GM23248 (cell line): ENCODE measurements around the gene ZNF385D. TPM values are rescaled to one million over a fixed set of nuclear protein-coding genes. Genes with fewer than 3 reads are reported as not detected.

ENCODE experiments used
- DNase-seq: peaks from one replicate; pipeline ENCODE4 v3.0.0-alpha.2; 2015
- H2AFZ ChIP-seq: fragments of 200-600 bp; sonication (generic); 2 replicates; pipeline ENCODE4 v1.6.1; 2016; ENCODE audit warnings: antibody characterized with exemption
- H3F3A ChIP-seq: fragments of 200-600 bp; sonication (generic); 2 replicates; pipeline ENCODE4 v1.6.1; 2016; ENCODE audit warnings: mild to moderate bottlenecking, antibody characterized with exemption, mixed run types; ENCODE audit not compliant: insufficient read depth
- H3K27ac ChIP-seq: fragments of 200-600 bp; sonication (generic); 2 replicates; pipeline ENCODE4 v1.5.1; 2016; ENCODE audit warnings: mild to moderate bottlenecking
- H3K27me3 ChIP-seq: fragments of 200-600 bp; sonication (generic); replicated peaks from 2 replicates; pipeline ENCODE4 v1.6.1; 2016; ENCODE audit warnings: mild to moderate bottlenecking; ENCODE audit not compliant: insufficient read depth
- H3K36me3 ChIP-seq: fragments of 200-600 bp; sonication (generic); 2 replicates; pipeline ENCODE4 v1.6.1; 2016; ENCODE audit warnings: low read depth, mild to moderate bottlenecking
- H3K4me1 ChIP-seq: fragments of 200-600 bp; sonication (generic); 2 replicates; pipeline ENCODE4 v1.6.1; 2016; ENCODE audit warnings: mild to moderate bottlenecking; ENCODE audit not compliant: insufficient read depth
- H3K4me2 ChIP-seq: fragments of 200-600 bp; sonication (generic); one replicate; pipeline ENCODE4 v1.6.1; 2016; ENCODE audit warnings: mild to moderate bottlenecking; ENCODE audit not compliant: unreplicated experiment
- H3K4me3 ChIP-seq: fragments of 200-600 bp; sonication (generic); 2 replicates; pipeline ENCODE4 v1.5.1; 2016; ENCODE audit warnings: mild to moderate bottlenecking
- H3K79me2 ChIP-seq: fragments of 200-600 bp; sonication (generic); 2 replicates; pipeline ENCODE4 v1.6.1; 2016; ENCODE audit warnings: mild to moderate bottlenecking; ENCODE audit not compliant: insufficient read depth
- H3K9ac ChIP-seq: fragments of 200-600 bp; sonication (generic); 2 replicates; pipeline ENCODE4 v1.6.1; 2016; ENCODE audit warnings: mild to moderate bottlenecking
- H3K9me2 ChIP-seq: fragments of 200-600 bp; sonication (generic); 2 replicates; pipeline ENCODE4 v1.6.1; 2016; ENCODE audit warnings: mixed run types, mild to moderate bottlenecking, moderate library complexity; ENCODE audit not compliant: insufficient read depth
- H3K9me3 ChIP-seq: fragments of 200-600 bp; sonication (generic); one replicate; pipeline ENCODE4 v1.6.1; 2017; ENCODE audit warnings: low read depth
- H4K20me1 ChIP-seq: fragments of 200-600 bp; sonication (generic); 2 replicates; pipeline ENCODE4 v1.6.0; 2016; ENCODE audit not compliant: insufficient read depth
- EZH2 ChIP-seq: fragments of 200-600 bp; sonication (generic); IDR thresholded peaks from 2 replicates; pipeline ENCODE4 v1.6.1; 2018; ENCODE audit warnings: antibody characterized with exemption, mild to moderate bottlenecking; ENCODE audit not compliant: insufficient read depth, poor library complexity, severe bottlenecking
- EZH2phosphoT487 ChIP-seq: fragments of 200-600 bp; sonication (generic); IDR thresholded peaks from 2 replicates; pipeline ENCODE4 v1.6.1; 2018; ENCODE audit warnings: antibody characterized with exemption, moderate library complexity, mild to moderate bottlenecking, low read depth; ENCODE audit not compliant: insufficient read depth
- WGBS, 2 experiments: methylation state at CpG; one replicate each; pipeline ENCODE4 v1.1.6; 2015 to 2017; ENCODE audit warnings: low lambda C conversion rate in 2 of 2, low coverage in 1 of 2; ENCODE audit errors: missing lambda C conversion rate in 2 of 2; 5-methylcytosine and 5-hydroxymethylcytosine counted together
- in situ Hi-C: fragments of 300-500 bp; cut with MboI; formaldehyde crosslinking; loops from 2 replicates; pipeline ENCODE4 v1.15.0; 2020
- polyA plus RNA-seq: library from polyadenylated mRNA; unstranded; fragments of >200 nt; fragmentation: Nextera tagmentation; extraction: Ambion mirVana; gene quantifications from 2 replicates; pipeline ENCODE4 v1.2.1, GENCODE V29; 2016
- total RNA-seq: library from RNA; depleted of rRNA; stranded (reverse); fragments of >200 nt; shearing (Covaris generic); gene quantifications from 2 replicates; pipeline ENCODE4 v1.2.3, GENCODE V29; 2014

The ZNF385D gene
- total and polyA plus RNA-seq, 2 experiments from 2014 or later, result 0.97 to 13.8 TPM

GRCh38 chr3:21718161-21718765, 32.7 kb downstream of the ZNF385D start:
- Histone ChIP-seq H3K36me3 (no peaks in the 10 kb centered on the region), H3K9ac (peak overlapping the region; percentile 15; the same call in 1 of the 2 replicates), H3F3A (peaks cover 27% of the 10 kb centered on the region; the same call in 1 of the 2 replicates), H3K79me2 (peaks cover 7% of the 10 kb centered on the region), H3K9me3 (no peaks in the 10 kb centered on the region), H3K4me2 (peak overlapping the region; percentile 56), H3K9me2 (no peaks in the 10 kb centered on the region), H3K27ac (peak overlapping the region; percentile 75), H3K4me3 (0 out of 2 replicates have a peak overlapping the region, but pooled peaks have one; percentile 23), H4K20me1 (no peaks in the 10 kb centered on the region), H3K27me3 (no peaks in the 10 kb centered on the region), H2AFZ (no peak overlapping the region), H3K4me1 (peaks cover 30% of the 10 kb centered on the region)
- whole genome bisulfite sequencing, 2 experiments, result 0 to 4% methylated on average over 3 of the region's 3 CpGs
- TF ChIP-seq EZH2phosphoT487, result no peak
- TF ChIP-seq EZH2, result no peak
- in situ Hi-C loops, result no loop called here
- peak; percentile 98 for DNase-seq

- H3K27ac ChIP-seq, result no peak overlapping the region
- WGBS, 2 experiments, result 43 to 52% methylated on average over 2 of the region's 2 CpGs
- H3K36me3 ChIP-seq, result no peaks in the 10 kb centered on the region
- no peak for TF ChIP-seq EZH2phosphoT487
- TF ChIP-seq EZH2, result no peak
- no peaks in the 10 kb centered on the region for H3K9me2 ChIP-seq
- H3K27me3 ChIP-seq, result no peaks in the 10 kb centered on the region
- H3K9ac ChIP-seq, result no peak overlapping the region
- H3K9me3 ChIP-seq, result no peaks in the 10 kb centered on the region
- no peak overlapping the region for H3K4me2 ChIP-seq
- no peaks in the 10 kb centered on the region for H4K20me1 ChIP-seq
- H3K4me1 ChIP-seq, result peaks cover 22% of the 10 kb centered on the region
- peaks cover 27% of the 10 kb centered on the region; the same call in 1 of the 2 replicates for H3F3A ChIP-seq
- H3K79me2 ChIP-seq, result peaks cover 4% of the 10 kb centered on the region; the same call in 1 of the 2 replicates
- in situ Hi-C loops, result no loop called here
- no peak overlapping the region for H3K4me3 ChIP-seq
- H2AFZ ChIP-seq, result no peak overlapping the region
- no peak for DNase-seq
These were observed 35.3 kb downstream of the ZNF385D start for GRCh38 chr3:21715662-21716061.

DNA sequence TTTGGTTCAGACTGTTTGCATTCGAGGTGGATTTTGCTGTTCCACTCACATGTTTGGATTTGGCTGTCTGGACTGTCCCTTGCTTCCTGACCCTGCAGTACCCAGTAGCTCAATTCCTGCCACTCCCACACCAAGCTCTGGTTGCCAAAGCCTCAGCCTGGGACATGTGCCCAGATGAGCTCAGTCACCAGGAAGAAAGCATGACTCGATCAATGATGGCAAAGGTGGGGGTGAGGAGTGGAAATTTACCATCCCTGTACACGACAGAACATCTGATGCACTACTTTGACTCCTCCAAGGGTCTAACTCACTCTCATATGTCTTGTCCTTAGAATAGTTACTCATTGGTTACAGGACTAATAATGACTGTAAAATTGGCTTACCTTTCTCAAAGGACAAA, 45.2 kb downstream of the ZNF385D start:
- Histone ChIP-seq H3K4me3 (0 out of 2 replicates have a peak overlapping the region, but pooled peaks have one; percentile 6), H3K27ac (peak overlapping the region; percentile 71), H3K4me1 (peaks cover 26% of the 10 kb centered on the region), H3K4me2 (peak overlapping the region; percentile 49), H3K79me2 (no peaks in the 10 kb centered on the region), H3K9me2 (no peaks in the 10 kb centered on the region), H4K20me1 (no peaks in the 10 kb centered on the region), H3K36me3 (no peaks in the 10 kb centered on the region), H2AFZ (no peak overlapping the region), H3F3A (peaks cover 13% of the 10 kb centered on the region), H3K9me3 (no peaks in the 10 kb centered on the region), H3K27me3 (no peaks in the 10 kb centered on the region), H3K9ac (peak overlapping the region; percentile 42)
- WGBS, 2 experiments, result 2% methylated on average over 3 of the region's 3 CpGs
- DNase-seq, result peak; percentile 95
- TF ChIP-seq EZH2 (no peak), EZH2phosphoT487 (no peak)
- in situ Hi-C loops, result no loop called here

DNA sequence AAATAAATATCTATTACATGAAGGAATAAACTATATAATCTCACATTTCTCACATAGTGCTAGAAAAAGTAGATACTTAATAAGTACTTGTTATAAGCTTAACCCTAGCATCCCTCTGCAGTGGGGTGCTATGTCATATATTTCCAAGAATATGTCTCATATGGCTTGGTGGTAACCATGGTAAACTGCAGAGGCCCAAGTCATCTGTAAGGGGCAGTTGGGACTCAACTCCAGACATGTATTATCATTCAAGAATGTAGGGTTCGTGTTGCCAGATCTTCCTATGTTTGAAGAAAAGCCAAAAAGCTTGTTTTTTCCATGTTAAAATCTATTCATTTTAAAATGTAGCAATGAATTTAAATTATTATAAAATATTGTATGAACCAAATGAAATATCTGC, 46.2 kb downstream of the ZNF385D start:
- Histone ChIP-seq H3K4me1 (peaks cover 26% of the 10 kb centered on the region), H3K27me3 (no peaks in the 10 kb centered on the region), H2AFZ (no peak overlapping the region), H3K27ac (peak overlapping the region; percentile 71), H3K9ac (no peak overlapping the region), H3K4me2 (peak overlapping the region; percentile 28), H3F3A (peaks cover 13% of the 10 kb centered on the region), H4K20me1 (no peaks in the 10 kb centered on the region), H3K79me2 (no peaks in the 10 kb centered on the region), H3K9me3 (no peaks in the 10 kb centered on the region), H3K4me3 (no peak overlapping the region), H3K36me3 (no peaks in the 10 kb centered on the region), H3K9me2 (no peaks in the 10 kb centered on the region)
- WGBS, 2 experiments, result 48 to 85% methylated on average over 1 of the region's 1 CpG
- TF ChIP-seq EZH2 (no peak), EZH2phosphoT487 (no peak)
- in situ Hi-C loops, result no loop called here
- peak; percentile 57 for DNase-seq
